Upper lobe of left lung (tissue), 4 donors: ENCODE measurements around the gene DIAPH2.

Experiments used
- CTCF ChIP-seq, 6 experiments: fragments of 450-650 bp in 4 of 6; fragments of 200-600 bp in 2 of 6; sonication (generic) in 2 of 6; IDR thresholded peaks; one replicate each; pipeline ENCODE4 v1.5.1; 2016 to 2019; ENCODE audit warnings: antibody characterized with exemption in 6 of 6
- POLR2AphosphoS5 ChIP-seq, 2 donors: sonication (generic); formaldehyde crosslinking; IDR thresholded peaks; one replicate each; pipeline ENCODE4 v1.5.1; 2017; ENCODE audit warnings: antibody characterized with exemption in 2 of 2

DNA sequence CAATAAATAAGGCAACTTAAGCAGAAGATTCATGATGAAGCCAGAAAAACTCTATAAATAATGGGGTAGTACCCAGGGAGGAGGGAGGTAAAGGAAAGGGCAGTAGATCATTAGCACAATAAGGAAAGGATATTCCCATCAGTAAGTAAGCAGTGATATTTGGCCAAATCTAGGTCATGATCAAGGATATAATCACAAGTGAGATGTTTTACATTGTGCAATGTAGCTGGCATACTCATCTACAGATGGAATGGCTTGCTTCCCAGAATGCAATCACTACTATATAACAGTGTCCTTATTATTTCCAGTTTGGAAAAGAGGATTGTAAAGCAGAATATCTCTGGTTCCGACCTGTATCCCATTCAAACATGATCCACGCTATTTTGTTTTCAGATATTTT is 682.5 kb downstream of the DIAPH2 start:
- TF ChIP-seq CTCF (IDR thresholded peaks at IDR 0.05): no peak
- no peak for TF ChIP-seq POLR2AphosphoS5 (IDR thresholded peaks at IDR 0.05)
